Rectal smooth muscle tissue (tissue), 1 donor: ENCODE results near the gene CUL2.

Experiments used
- H3K27ac ChIP-seq: one replicate; pipeline ENCODE4 v1.7.0; 2013; ENCODE audit warnings: low read depth, low read length, inconsistent platforms
- H3K27me3 ChIP-seq: one replicate; pipeline ENCODE4 v1.7.0; 2013; ENCODE audit warnings: low read length; ENCODE audit not compliant: control insufficient read depth, insufficient read depth
- H3K36me3 ChIP-seq: one replicate; pipeline ENCODE4 v1.7.0; 2013; ENCODE audit warnings: low read length; ENCODE audit not compliant: control insufficient read depth, insufficient read depth
- H3K4me1 ChIP-seq: one replicate; pipeline ENCODE4 v1.7.0; 2013; ENCODE audit warnings: low read length; ENCODE audit not compliant: control insufficient read depth, insufficient read depth
- H3K4me3 ChIP-seq: one replicate; pipeline ENCODE4 v1.7.0; 2013; ENCODE audit warnings: low read length
- H3K9ac ChIP-seq: one replicate; pipeline ENCODE4 v1.7.0; 2013; ENCODE audit warnings: low read length

CUL2 gene

DNA sequence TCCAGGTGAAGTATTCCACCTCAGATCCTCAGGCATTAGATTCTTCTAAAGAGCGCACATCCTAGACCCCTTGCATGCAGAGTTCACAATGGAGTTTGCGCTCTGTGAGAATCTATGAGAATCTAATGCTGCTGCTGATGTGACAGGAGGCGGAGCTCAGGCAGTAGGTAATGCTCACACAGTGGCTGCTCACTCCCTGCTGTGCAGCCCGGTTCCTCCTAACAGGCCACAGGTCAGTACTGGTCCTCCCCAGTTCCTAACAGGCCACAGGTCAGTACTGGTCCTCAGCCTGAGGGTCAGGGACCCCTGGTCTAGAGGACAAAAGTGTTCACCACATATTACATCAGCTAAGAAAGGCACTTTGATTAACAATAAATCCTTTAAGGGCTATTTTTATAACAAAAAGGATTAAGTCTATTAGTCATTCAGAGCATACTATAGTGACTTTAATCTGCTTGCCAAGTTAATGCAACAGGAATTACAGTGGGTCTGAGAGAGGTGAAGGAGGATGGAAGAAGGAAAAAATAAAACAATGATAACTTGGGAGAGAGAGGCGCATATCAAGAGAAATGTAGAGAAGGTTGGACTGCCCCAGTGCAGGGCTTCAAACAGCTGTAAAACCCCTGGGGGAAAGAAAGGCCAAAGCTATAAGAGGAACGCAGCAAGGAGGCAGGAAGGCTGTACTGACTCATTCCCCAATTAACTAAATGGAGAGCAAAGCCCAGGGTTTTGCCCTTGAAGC, 49.2 kb downstream of the CUL2 start:
- Histone ChIP-seq H3K36me3 (peaks cover 5% of the 10 kb centered on the region), H3K27ac (no peak overlapping the region), H3K4me3 (no peak overlapping the region), H3K4me1 (no peaks in the 10 kb centered on the region), H3K27me3 (no peaks in the 10 kb centered on the region), H3K9ac (no peak overlapping the region)

DNA sequence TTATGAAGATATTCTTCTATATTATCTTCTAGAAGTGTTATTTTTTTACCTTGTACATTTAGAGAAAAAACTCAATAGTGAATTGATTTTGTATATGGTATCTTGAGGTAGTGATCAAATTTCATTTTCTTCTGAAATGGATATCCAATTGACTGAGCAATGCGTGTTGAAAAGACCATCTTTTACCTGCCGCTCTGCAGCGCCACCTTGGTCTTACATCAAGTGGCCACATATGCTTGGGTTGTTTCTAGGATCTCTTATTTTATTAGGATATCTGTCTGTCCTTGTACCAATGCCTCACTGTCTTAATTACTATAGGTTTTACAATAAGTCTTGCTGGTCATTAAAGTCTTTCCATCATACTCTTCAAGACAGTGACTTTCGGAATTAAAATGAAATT, 53.0 kb downstream of the CUL2 start:
- H3K27ac ChIP-seq: no peak overlapping the region
- no peak overlapping the region for H3K4me3 ChIP-seq
- H3K27me3 ChIP-seq: no peaks in the 10 kb centered on the region
- H3K9ac ChIP-seq: no peak overlapping the region
- no peaks in the 10 kb centered on the region for H3K4me1 ChIP-seq
- H3K36me3 ChIP-seq: no peaks in the 10 kb centered on the region

DNA sequence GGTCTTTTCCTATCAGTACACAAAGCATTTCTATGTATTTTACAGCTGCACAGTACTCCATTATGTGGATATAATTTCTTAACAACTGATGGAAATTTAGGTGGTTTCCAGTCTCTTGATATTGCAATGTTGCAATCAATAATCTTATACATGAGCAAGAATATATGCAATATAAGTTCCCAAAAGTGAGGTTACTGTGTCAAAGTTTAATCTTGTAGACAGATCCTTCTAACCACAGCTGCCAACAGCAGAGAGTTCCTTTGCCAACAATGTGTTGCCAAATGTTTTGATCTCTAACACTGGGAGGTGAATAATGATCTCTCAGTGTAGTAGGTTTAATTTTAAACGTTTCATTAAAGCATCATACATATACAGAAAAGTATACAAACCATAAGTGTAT, 54.5 kb downstream of the CUL2 start:
- Histone ChIP-seq H3K36me3 (peaks cover 3% of the 10 kb centered on the region), H3K27ac (no peak overlapping the region), H3K9ac (no peak overlapping the region), H3K4me3 (no peak overlapping the region), H3K4me1 (no peaks in the 10 kb centered on the region), H3K27me3 (no peaks in the 10 kb centered on the region)

DNA sequence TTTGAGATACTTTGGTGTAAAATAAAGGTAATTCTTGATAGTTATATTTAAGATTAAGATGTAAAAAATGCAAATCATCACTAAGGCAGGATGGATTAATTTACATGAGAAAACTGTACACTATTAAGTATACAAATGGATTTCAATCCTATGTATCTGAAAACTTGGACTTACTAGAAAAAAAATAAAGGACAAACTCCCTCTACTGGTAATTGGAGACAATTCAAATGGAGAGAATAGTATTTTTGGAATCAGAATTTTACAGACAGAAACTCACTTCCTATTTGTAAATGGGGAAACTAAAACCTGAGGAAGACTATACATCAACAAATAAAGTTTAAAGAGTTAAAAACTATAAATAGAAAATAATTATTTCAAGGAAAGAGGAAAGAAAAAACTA, 62.6 kb downstream of the CUL2 start:
- H3K27ac ChIP-seq: no peak overlapping the region
- H3K36me3 ChIP-seq: peaks cover 3% of the 10 kb centered on the region
- no peaks in the 10 kb centered on the region for H3K4me1 ChIP-seq
- H3K4me3 ChIP-seq: no peak overlapping the region
- no peak overlapping the region for H3K9ac ChIP-seq
- no peaks in the 10 kb centered on the region for H3K27me3 ChIP-seq

- H3K27me3 ChIP-seq: no peaks in the 10 kb centered on the region
- no peaks in the 10 kb centered on the region for H3K4me1 ChIP-seq
- H3K27ac ChIP-seq: no peak overlapping the region
- H3K4me3 ChIP-seq: no peak overlapping the region
- H3K9ac ChIP-seq: no peak overlapping the region
- H3K36me3 ChIP-seq: no peaks in the 10 kb centered on the region
Observed at GRCh38 chr10:35025916-35026315, 64.2 kb downstream of the CUL2 start.

DNA sequence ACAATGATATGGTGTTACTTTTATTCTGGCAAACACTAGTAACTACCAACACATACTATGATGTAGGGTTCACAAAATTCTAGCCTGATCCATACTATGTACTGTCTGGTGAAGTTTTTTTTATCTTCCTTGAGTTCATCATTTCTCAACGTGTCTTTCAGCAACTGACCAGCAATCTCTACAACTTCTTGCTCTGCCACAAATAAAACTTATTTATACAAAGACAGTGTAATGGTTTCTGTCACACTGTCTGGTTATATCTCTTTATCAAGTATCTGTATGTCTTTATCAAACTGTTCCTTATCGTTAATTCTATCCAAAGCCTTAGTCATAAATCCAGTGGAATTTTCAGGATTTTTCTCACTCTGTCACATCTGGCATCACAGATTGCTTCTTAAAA, 69.7 kb downstream of the CUL2 start:
- Histone ChIP-seq H3K27ac (no peak overlapping the region), H3K36me3 (no peaks in the 10 kb centered on the region), H3K4me3 (no peak overlapping the region), H3K27me3 (no peaks in the 10 kb centered on the region), H3K9ac (no peak overlapping the region), H3K4me1 (no peaks in the 10 kb centered on the region)

GRCh38 chr10:35019041-35020024, 70.8 kb downstream of the CUL2 start:
- Histone ChIP-seq H3K9ac (no peak overlapping the region), H3K27ac (no peak overlapping the region), H3K27me3 (no peaks in the 10 kb centered on the region), H3K36me3 (no peaks in the 10 kb centered on the region), H3K4me3 (no peak overlapping the region), H3K4me1 (no peaks in the 10 kb centered on the region)

- H3K27ac ChIP-seq: no peak overlapping the region
- no peaks in the 10 kb centered on the region for H3K27me3 ChIP-seq
- H3K9ac ChIP-seq: no peak overlapping the region
- H3K4me3 ChIP-seq: no peak overlapping the region
- no peaks in the 10 kb centered on the region for H3K36me3 ChIP-seq
- no peaks in the 10 kb centered on the region for H3K4me1 ChIP-seq
Observed at GRCh38 chr10:35017608-35018007, 72.5 kb downstream of the CUL2 start.

- H3K4me1 ChIP-seq: no peaks in the 10 kb centered on the region
- H3K4me3 ChIP-seq: no peak overlapping the region
- no peak overlapping the region for H3K27ac ChIP-seq
- no peak overlapping the region for H3K9ac ChIP-seq
- peaks cover 5% of the 10 kb centered on the region for H3K36me3 ChIP-seq
- no peaks in the 10 kb centered on the region for H3K27me3 ChIP-seq
Observed at GRCh38 chr10:35015843-35016408, 74.2 kb downstream of the CUL2 start.

DNA sequence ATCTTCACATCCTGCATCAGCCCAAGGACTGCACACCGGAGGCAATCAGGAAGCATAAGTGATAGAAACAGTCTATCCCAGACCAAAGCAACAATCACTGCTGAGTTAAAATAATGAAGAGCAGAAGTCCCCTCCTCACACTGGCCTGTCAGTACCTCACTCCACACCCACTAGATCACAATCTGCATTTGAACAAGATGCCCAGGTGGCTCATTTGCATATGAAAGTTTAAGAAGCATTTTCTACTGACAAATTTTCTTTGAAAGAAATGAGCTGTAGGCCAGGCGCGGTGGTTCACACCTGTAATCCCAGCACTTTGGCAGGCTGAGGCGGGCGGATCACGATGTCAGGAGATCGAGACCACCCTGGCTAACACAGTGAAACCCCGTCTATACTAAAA, 77.4 kb downstream of the CUL2 start:
- Histone ChIP-seq H3K4me1 (no peaks in the 10 kb centered on the region), H3K9ac (no peak overlapping the region), H3K4me3 (no peak overlapping the region), H3K27ac (no peak overlapping the region), H3K36me3 (peaks cover 11% of the 10 kb centered on the region), H3K27me3 (no peaks in the 10 kb centered on the region)

DNA sequence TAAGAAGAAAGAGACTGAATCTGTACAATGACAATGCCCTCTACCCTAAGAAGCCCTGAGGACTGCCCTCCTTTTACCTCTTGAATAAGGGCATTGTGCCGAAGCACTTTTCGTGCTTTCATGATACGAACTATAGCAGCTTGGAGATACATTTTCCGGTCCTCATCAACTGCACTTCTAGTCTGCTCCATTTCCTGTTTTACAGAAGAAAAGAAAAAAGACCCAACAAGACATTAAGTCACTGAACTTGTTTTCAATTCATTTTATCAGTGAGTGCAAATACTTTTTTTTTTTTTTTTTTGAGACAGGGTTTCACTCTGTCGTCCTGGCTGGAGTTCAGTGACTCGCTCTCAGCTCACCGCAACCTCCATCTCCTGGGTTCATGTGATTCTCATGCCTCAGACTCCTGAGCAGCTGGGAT, 78.4 kb downstream of the CUL2 start:
- Histone ChIP-seq H3K4me1 (no peaks in the 10 kb centered on the region), H3K9ac (no peak overlapping the region), H3K27ac (no peak overlapping the region), H3K27me3 (no peaks in the 10 kb centered on the region), H3K36me3 (peaks cover 11% of the 10 kb centered on the region), H3K4me3 (no peak overlapping the region)

DNA sequence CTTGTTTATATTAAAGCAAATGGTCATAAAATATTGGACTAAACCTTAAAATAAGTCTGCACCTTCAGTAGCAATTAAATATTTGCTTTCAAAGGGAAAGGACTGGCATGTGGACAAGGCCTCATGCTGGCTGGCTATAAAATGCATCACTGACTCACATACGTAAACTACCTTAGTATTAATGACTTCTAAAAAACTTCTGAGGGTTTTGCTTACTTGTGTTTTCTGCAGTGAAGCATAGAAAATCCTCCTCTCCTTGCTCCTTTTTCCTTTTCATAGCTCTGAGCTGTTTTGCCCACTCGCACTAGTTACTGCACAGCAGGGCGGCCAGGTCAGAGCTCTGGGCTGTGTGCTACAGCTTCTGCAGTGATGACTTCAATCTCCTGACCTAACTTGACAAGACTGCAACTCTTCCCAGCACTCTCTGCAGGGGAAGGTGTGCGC, 82.3 kb downstream of the CUL2 start:
- Histone ChIP-seq H3K27me3 (no peaks in the 10 kb centered on the region), H3K4me1 (no peaks in the 10 kb centered on the region), H3K36me3 (peaks cover 11% of the 10 kb centered on the region), H3K27ac (no peak overlapping the region), H3K4me3 (no peak overlapping the region), H3K9ac (no peak overlapping the region)
